Aorta (tissue), 5 donors: Measurements from ENCODE around the gene KLHL40. TPM values are rescaled to one million over a fixed set of nuclear protein-coding genes. Genes with fewer than 3 reads are reported as not detected.

Experiments used
- ATAC-seq: fragments of 200-7000 bp; cut with Tn5 transposase; one replicate; pipeline ENCODE4 v1.9.1; 2022; ENCODE audit warnings: moderate library complexity; ENCODE audit not compliant: low FRiP score
- DNase-seq, 2 donors: peaks; one replicate each; pipeline ENCODE4 v3.0.0-alpha.2; 2020
- H3K27ac ChIP-seq, 2 donors: one replicate each; pipeline ENCODE4 v1.5.1; 2013; ENCODE audit warnings: low read length in 2 of 2, mild to moderate bottlenecking in 2 of 2, moderate library complexity in 2 of 2, control low read depth in 1 of 2, inconsistent platforms in 1 of 2, low read depth in 1 of 2
- H3K27me3 ChIP-seq, 2 donors: one replicate each; pipeline ENCODE4 v1.6.1; 2013; ENCODE audit warnings: control low read depth in 1 of 2, low read length in 1 of 2, mild to moderate bottlenecking in 1 of 2, moderate library complexity in 1 of 2; ENCODE audit not compliant: insufficient read depth in 2 of 2, control insufficient read depth in 1 of 2
- H3K36me3 ChIP-seq, 2 donors: one replicate each; pipeline ENCODE4 v1.6.1; 2013; ENCODE audit warnings: control low read depth in 1 of 2, low read length in 1 of 2, mild to moderate bottlenecking in 1 of 2; ENCODE audit not compliant: insufficient read depth in 2 of 2, control insufficient read depth in 1 of 2
- H3K4me1 ChIP-seq, 2 donors: one replicate each; pipeline ENCODE4 v1.6.1; 2013; ENCODE audit warnings: low read length in 2 of 2, control low read depth in 1 of 2, mild to moderate bottlenecking in 1 of 2, moderate library complexity in 1 of 2; ENCODE audit not compliant: insufficient read depth in 2 of 2, control insufficient read depth in 1 of 2
- H3K4me3 ChIP-seq, 2 donors: one replicate each; pipeline ENCODE4 v1.5.1; 2013; ENCODE audit warnings: low read length in 2 of 2, control low read depth in 1 of 2, mild to moderate bottlenecking in 1 of 2
- H3K9me3 ChIP-seq: one replicate; pipeline ENCODE4 v1.6.1; 2013; ENCODE audit warnings: mild to moderate bottlenecking, low read length; ENCODE audit not compliant: control insufficient read depth
- WGBS, 2 donors: extraction: QIAGEN DNeasy Blood & Tissue Kit; methylation state at CpG; one replicate each; pipeline ENCODE4 v1.1.7; 2013; 5-methylcytosine and 5-hydroxymethylcytosine counted together
- intact Hi-C, 2 donors: fragments of 100-400 bp; cut with DNase I; formaldehyde crosslinking; loops; one replicate each; pipeline versions ENCODE4 v1.14.2 to v1.15.0; 2022
- polyA plus RNA-seq, 2 donors: library from polyadenylated mRNA; stranded (reverse); fragments of 200-250 nt; gene quantifications; one replicate each; pipeline ENCODE4 v1.2.3, GENCODE V29; 2013
- total RNA-seq, 2 donors: library from RNA; stranded (reverse); fragmentation: NEBNext Ultra II Directional; extraction: Animal tissue kit (Norgen Biotek cat#: 25700); gene quantifications; one replicate each; pipeline ENCODE4 v1.2.1, GENCODE V29; 2021
- donor health status: healthy with polysubstance abuse.
- donor health status: Bipolar disorder and iron deficiency.
- donor health status: DM: no; HTN: no; CAD: no.
- donor health status: DM: no; HTN: no; CAD: no.
- donor health status: DM: yes; HTN: yes; CAD: no.

KLHL40 gene
- total and polyA plus RNA-seq, 4 donors = 0.26 TPM; not detected in 3

DNA sequence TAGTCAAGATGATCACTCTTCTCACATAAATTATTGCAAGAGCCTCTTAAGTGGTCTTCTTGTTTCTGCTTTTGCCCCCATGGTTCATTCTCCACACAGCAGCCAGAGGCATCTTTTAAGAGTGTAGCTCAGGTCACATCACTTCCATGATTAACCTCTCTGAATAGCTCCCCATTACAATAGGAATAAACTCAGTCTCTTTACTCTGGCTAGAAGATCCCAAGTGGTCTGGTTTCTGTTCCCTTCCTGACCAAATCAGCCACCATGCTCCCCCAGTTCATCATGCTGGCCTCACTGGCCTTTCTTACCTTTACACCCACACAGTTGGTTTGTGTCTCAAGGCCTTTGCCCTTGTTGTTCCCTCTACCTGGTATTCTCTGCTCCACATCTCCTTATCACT, 9.0 kb downstream of the KLHL40 start:
- intact Hi-C loops = no loop called here
- DNase-seq (no peak), ATAC-seq (no peak)
- Histone ChIP-seq H3K27me3 (no peaks in the 10 kb centered on the region), H3K36me3 (no peaks in the 10 kb centered on the region), H3K27ac (no peak overlapping the region), H3K4me1 (no peaks in the 10 kb centered on the region), H3K4me3 (no peak overlapping the region), H3K9me3 (no peaks in the 10 kb centered on the region)

- Histone ChIP-seq H3K36me3 (no peaks in the 10 kb centered on the region), H3K9me3 (no peaks in the 10 kb centered on the region), H3K27ac (no peak overlapping the region), H3K4me1 (no peaks in the 10 kb centered on the region), H3K4me3 (no peak overlapping the region), H3K27me3 (no peaks in the 10 kb centered on the region)
- DNase-seq = peak; percentile 26 to 57
- intact Hi-C loops = no loop called here
- no peak for ATAC-seq
- WGBS, 2 donors = 82 to 84% methylated on average over 19 of the region's 19 CpGs
Measured at GRCh38 chr3:42696356-42697288, 11.3 kb downstream of the KLHL40 start.

- ATAC-seq = no peak
- peak; percentile 32 to 64 for DNase-seq
- Histone ChIP-seq H3K27ac (no peak overlapping the region), H3K36me3 (no peaks in the 10 kb centered on the region), H3K4me1 (no peaks in the 10 kb centered on the region), H3K4me3 (no peak overlapping the region), H3K27me3 (no peaks in the 10 kb centered on the region), H3K9me3 (no peaks in the 10 kb centered on the region)
- intact Hi-C loops = no loop called here
- WGBS, 2 donors = 88 to 92% methylated on average over 18 of the region's 18 CpGs
Measured at GRCh38 chr3:42697289-42698051, 12.1 kb downstream of the KLHL40 start.

GRCh38 chr3:42698216-42698910, 13.0 kb downstream of the KLHL40 start:
- Histone ChIP-seq H3K27me3 (no peaks in the 10 kb centered on the region), H3K27ac (no peak overlapping the region), H3K4me3 (no peak overlapping the region), H3K4me1 (no peaks in the 10 kb centered on the region), H3K36me3 (no peaks in the 10 kb centered on the region), H3K9me3 (no peaks in the 10 kb centered on the region)
- intact Hi-C loops = no loop called here
- DNase-seq = no peak
- 97 to 98% methylated on average over 7 of the region's 7 CpGs for WGBS, 2 donors
- ATAC-seq = no peak

- no peaks in the 10 kb centered on the region for H3K36me3 ChIP-seq
- no peaks in the 10 kb centered on the region for H3K27me3 ChIP-seq
Measured at GRCh38 chr3:42698911-42699230, 13.5 kb downstream of the KLHL40 start.

DNA sequence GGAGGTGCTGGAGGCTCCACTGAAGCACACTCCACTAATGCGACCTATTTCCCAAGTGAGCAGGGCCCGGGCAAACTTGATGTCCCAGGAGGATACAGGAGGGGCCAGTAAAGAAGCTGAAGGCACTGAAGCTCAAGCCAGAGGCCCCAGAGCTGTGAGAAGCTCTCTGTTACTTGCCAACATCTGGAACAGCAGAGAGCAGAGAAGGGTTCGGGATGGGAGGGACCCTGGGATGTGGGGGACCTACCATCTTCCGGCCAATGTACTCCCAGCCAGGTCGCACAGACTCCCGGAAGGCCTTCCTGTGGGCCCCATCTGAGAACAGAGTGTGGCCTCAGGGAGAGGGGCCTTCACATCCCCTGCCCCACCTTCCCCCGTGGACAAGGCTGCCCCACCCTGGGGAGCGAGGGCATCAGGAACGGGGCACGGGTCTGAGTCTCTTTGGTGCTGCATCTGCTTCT, 14.2 kb downstream of the KLHL40 start:
- intact Hi-C loops = no loop called here
- WGBS, 2 donors = 88 to 92% methylated on average over 10 of the region's 10 CpGs
- Histone ChIP-seq H3K9me3 (no peaks in the 10 kb centered on the region), H3K4me1 (no peaks in the 10 kb centered on the region), H3K36me3 (no peaks in the 10 kb centered on the region), H3K4me3 (no peak overlapping the region), H3K27me3 (no peaks in the 10 kb centered on the region), H3K27ac (no peak overlapping the region)
- DNase-seq = peak in 1 of 2 donors; percentile 22
- ATAC-seq = no peak

More at GRCh38 chr3:42698911-42699230, 13.5 kb downstream of the KLHL40 start:
- intact Hi-C loops = no loop called here
- H3K4me3 ChIP-seq = no peak overlapping the region
- WGBS, 2 donors = 84 to 86% methylated on average over 9 of the region's 9 CpGs
- no peak for ATAC-seq
- H3K4me1 ChIP-seq = no peaks in the 10 kb centered on the region
- H3K27ac ChIP-seq = no peak overlapping the region
- peak in 1 of 2 donors; percentile 35 for DNase-seq
- no peaks in the 10 kb centered on the region for H3K9me3 ChIP-seq

DNA sequence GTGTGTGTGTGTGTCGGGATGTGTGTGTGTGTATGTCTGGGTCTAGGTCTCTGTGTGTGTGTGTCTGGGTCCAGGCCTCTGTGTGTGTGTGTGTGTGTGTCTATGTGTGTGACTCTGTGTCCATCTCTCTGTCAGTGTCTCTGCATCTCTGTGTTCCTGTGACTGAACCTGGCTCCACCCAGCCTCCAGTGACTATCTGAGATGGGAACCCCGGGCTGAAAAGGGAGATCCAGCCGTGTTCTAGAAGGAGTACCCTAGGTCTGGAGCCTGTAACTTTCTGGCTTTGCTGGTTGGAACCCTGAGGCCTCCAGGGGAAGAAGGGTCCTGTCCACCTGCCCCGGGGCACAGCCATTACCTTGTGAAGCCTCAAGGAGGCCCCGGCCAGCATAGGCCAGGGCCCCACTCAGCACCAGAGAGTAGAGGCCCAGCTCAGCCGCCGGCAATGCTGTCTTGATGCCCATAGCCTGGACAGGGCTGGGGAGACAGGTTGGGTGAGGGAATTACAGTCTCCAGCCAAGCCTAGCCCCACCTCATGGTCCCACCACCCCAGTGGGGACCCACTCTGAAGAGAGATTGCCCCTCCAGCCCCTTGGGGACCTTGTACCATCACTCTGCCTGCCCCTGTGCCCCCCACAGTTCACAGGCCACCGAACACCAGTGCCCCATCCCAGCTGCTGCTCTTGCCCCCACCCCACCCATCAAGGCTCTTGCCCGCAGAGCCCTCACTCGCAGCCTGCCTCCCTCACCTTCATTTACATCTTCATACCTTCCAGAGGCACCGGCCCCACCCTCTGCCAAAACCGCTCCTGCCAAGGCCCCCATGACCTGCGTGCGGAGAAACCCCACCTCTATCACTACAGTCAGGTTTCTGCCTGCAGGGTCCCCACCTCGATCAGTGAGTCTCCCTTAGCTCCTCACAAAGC, 15.3 kb downstream of the KLHL40 start:
- Histone ChIP-seq H3K36me3 (no peaks in the 10 kb centered on the region), H3K27me3 (no peaks in the 10 kb centered on the region), H3K27ac (no peak overlapping the region), H3K4me1 (no peaks in the 10 kb centered on the region), H3K9me3 (no peaks in the 10 kb centered on the region), H3K4me3 (no peak overlapping the region)
- intact Hi-C loops = no loop called here
- 85 to 88% methylated on average over 15 of the region's 15 CpGs for WGBS, 2 donors
- ATAC-seq (no peak), DNase-seq (peak in 1 of 2 donors; percentile 32)
